GM18511 (cell line): ENCODE data around the gene ERRFI1.

ENCODE experiments used
- ATAC-seq: cut with Tn5 transposase; IDR thresholded peaks from one replicate; pipeline ENCODE4 v1.9.1; 2021; ENCODE audit warnings: mild to moderate bottlenecking, moderate library complexity; ENCODE audit not compliant: unreplicated experiment

Gene ERRFI1

DNA sequence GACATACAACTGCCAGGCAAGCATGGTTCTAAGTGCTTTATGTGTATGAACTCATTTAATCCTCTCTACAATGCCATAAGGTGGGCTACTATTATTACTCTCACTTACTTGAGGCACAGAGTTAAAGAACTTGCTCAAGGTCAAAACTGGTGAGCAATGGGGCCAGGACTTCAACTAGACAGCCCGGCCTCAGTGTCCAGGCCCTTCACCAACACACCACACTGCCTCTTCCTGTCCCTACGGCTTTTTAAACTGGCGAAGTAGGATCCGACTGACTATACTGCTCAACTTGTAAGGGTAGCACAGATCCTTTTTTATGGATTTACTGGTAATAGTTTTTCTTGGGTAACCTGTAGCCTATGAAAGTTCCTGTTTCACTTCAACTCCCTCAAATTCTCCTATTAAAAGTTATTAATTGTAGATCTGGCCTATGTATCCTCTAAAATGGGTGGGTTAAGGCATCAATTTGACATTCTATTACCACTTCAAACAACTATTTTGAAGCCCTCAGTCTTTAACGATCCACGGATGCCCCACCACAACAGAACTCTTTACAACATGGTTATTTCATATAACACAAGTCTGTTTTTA lies 4.3 kb downstream of the ERRFI1 start:
- no peak for ATAC-seq

DNA sequence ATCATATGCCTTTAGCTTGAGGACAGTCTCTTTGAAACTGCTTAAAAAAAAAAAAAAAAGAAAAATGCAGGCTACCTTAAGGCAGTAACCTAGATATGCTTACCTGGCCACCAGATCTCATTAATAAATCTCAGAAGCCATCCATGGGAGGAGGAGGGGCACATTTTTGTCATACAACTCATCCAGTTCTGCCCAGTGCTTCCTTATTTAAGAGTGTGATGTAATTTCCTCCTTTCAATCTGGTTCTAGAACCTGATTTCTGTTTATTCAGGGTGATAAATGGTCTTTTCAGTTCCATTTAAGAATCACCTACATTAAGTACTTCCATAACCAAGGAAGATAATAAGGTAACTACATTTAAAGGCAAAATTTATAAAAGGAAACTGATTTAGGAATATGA lies 6.1 kb downstream of the ERRFI1 start:
- no peak for ATAC-seq

GRCh38 chr1:8019229-8019620 lies 6.9 kb downstream of the ERRFI1 start:
- ATAC-seq, result no peak

GRCh38 chr1:8018492-8019228 lies 7.4 kb downstream of the ERRFI1 start:
- no peak for ATAC-seq

- ATAC-seq, result no peak
These were observed 8.5 kb downstream of the ERRFI1 start for GRCh38 chr1:8017495-8018197.

DNA sequence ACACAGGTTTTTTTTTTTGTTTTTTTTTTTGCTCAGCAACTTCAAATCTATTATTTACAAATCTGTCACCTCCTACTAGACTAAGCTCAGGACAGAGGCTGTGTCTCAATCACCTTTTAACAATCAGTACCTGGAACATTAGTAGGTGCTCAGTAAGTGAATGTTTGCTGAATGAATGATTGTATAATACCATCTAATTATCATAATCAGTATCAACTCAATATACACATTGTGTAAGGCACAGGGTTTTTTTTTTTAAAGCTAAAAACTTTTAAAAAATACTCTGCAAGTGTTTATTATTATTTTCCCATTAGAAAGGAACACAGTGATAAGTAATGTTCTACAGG lies 9.2 kb downstream of the ERRFI1 start:
- ATAC-seq, result no peak

DNA sequence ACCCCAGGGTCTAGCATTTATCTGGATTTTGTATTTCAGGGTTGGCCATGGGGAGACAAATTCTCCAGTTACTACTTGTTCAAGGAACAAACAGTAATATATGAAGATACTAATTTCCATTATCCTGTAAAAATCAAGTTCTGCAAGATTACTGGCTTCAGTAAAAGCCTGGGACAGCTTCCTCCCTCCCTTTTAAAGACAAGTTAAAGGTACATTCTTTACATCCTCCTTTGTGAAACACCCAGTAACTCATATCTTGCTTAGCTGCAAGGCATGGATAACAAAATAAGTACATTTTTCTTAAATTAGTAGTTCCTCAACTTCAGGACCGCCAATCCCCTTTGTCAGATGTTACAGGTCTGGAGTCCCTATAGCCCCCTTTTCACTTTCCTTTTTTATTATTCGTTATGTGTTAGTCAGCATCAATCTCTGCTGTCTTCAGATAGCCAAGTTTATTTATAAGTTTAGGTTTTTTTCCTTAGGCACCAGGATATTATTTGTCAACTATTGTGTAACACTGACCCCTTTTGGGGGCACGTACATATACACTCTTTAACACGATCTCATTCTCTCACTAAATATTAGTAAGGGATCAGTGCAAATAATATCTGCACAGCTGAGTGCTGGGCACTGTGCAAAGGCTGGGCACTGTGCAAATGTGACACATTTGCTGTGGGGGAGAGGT lies 9.8 kb downstream of the ERRFI1 start:
- no peak for ATAC-seq

GRCh38 chr1:8015809-8016165 lies 10.3 kb downstream of the ERRFI1 start:
- ATAC-seq, result no peak

DNA sequence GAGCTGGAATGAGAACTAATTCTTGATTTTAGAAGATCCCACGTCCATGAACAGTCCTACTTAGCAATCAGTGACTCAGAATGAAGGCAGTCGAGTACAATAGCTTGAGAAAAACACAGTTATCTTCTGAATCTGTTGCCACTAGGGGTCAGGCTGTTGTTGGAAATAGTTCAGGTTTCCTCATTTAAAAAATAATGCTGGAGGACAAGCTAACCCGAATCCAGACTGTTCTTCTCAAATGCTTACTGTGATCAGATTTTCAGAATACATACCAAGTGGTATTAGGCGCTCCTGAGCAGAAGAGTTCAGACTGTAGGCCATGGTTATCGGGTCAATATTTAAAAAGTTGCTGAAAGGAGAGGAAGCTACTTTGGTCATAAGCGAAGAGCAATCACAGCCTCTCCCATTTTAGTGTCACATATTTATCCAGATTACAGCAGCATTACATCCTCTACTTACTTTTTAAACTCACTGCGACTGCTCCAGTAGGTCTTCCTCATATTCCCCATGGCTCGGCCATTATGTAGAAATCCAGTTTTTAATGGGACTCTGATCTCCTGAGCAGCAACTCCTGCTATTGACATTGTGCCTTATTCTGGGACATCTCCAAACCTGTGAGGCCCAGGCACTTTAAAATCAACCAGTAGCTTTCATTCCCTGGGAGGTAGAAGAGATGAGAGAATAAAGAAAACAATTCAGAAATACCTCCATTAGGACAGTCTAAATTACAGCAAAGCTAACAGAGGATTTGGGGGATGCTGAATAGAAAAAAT lies 10.9 kb downstream of the ERRFI1 start:
- ATAC-seq, result no peak

DNA sequence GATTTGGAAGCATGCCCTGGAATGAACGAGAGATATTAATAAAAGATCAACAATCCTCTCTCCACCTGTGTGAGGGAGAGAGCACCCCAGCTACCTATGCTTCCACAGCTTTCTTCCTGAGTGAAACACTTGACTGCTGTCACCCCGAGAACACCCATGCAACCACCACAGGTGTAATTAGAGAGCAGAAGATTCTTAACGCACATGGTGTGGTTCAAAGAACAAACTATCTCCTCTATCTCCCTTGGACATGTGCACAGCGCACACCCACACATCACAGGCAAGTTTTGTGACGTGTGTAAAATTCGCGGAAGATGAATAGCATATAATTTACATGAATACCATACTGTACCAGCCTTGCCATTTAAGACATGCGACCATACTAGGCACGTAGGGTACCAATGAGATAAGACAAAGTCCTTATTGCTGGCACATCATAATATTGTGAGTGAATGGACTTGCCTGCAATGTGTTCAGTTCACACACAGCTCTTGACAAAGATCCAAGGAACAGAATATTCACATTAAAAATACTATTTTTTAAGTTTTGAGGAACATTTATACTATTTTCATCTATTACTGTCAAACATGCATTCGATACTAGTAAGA lies 11.6 kb downstream of the ERRFI1 start:
- ATAC-seq, result no peak

GRCh38 chr1:8013800-8014199 lies 12.3 kb downstream of the ERRFI1 start:
- ATAC-seq, result no peak

DNA sequence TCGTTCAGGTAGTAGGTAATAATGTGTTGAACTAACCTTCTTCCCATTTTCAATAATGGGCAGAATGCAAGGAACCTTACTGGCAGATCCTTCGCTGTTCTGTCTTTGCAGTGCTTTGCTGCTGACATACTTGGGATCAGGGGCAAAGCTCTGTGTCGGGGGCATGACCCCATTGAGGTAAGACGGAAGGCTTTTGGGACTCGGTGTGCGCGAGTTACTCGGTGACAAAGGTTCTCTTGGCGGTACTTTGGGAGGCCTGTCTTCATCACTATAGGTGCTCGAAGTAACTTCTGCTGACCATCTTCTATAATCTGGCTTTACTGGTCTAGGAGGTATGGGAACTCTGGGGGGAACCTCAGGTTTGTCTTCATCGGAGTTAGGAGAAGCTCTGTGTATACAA lies 12.7 kb downstream of the ERRFI1 start:
- ATAC-seq, result no peak

- ATAC-seq, result no peak
These were observed 13.2 kb downstream of the ERRFI1 start for GRCh38 chr1:8012955-8013354.

GRCh38 chr1:8011923-8012858 lies 13.9 kb downstream of the ERRFI1 start:
- no peak for ATAC-seq

GRCh38 chr1:8011016-8011415 lies 15.1 kb downstream of the ERRFI1 start:
- ATAC-seq, result no peak

- no peak for ATAC-seq
These were observed 15.9 kb downstream of the ERRFI1 start for GRCh38 chr1:8010080-8010664.

DNA sequence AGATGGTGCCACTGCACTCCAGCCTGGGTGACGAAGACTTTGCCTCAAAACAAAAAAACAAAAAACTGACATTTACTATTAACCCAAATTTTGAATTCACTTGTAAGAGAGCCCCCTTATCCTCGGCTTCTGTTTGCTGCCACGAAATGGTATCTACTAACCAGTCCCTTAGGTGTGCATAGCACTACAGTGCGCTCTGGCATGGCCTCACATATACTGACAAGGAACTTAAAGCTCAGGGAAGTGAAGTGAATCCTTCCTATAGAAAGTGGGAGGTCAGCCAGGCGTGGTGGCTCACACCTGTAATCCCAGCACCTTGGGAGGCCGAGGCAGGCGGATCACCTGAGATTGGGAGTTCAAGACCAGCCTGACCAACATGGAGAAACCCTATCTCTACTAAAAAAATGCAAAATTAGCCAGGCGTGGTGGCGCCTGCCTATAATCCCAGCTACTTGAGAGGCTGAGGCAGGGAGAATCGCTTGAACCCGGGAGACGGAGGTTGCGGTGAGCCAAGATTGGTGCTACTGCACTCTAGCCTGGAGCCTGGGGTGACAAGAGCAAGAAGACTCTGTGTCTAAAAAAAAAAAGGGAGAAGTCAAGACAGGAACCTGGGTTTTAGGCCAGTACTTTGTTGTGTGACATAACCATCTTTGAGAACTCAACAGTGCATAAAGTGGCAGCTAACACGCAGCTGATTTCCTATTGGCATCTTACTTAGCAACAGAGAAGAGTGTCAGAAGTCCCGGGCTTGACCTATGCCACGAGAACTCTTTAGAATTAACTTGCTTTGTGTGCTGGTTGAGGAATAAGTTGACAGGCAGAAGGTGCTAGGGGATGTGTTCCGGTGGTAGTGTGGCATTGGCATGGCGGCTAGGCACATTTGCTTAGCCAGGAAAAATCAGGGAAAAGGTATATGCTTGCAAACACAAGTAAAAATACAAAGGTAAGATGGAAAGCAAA lies 16.8 kb downstream of the ERRFI1 start:
- no peak for ATAC-seq
